K562 (cell line): ENCODE measurements around the gene LYRM1. TPM values are rescaled to one million over a fixed set of nuclear protein-coding genes. Genes with fewer than 3 reads are reported as not detected.

ENCODE experiments used
- ATAC-seq: fragments of 200-7000 bp; cut with Tn5 transposase; 3 replicates; pipeline ENCODE4 v1.9.1; 2020; ENCODE audit warnings: moderate library complexity
- BruUV-seq: library from RNA; stranded (reverse); fragments of 400-500 nt; replicated peaks from 2 replicates; lab custom pipeline; 2021; lab: Mats Ljungman, UMichigan
- CTCF ChIA-PET: fragments of 300-600 bp; formaldehyde crosslinking; extraction: SDS; loops from one replicate; lab custom pipeline; 2021; ENCODE audit warnings: low intra/inter-chr PET ratio; lab: Yijun Ruan, JAX
- POLR2A ChIA-PET: fragments of 300-600, 350-650 bp; sonication (Branson Sonifier 250); formaldehyde crosslinking; extraction: SDS; loops from one replicate; lab custom pipeline; 2021; ENCODE audit warnings: antibody characterized with exemption, inconsistent platforms; lab: Yijun Ruan, JAX
- DNase-seq, 4 experiments: peaks; one replicate each; pipeline versions ENCODE4 v3.0.0 to v3.0.0-alpha.2; 2011 to 2018; ENCODE audit warnings: low spot score in 3 of 4, mixed read lengths in 3 of 4; ENCODE audit errors: extremely low read depth in 1 of 4
- FAIRE-seq: peaks from 2 replicates; lab custom pipeline; 2011; peaks lifted over from hg19 to GRCh38; lab: Jason Lieb, UNC
- H2AFZ ChIP-seq: 2 replicates; pipeline ENCODE4 v1.6.0; 2011; ENCODE audit warnings: low read depth, low read length, control low read depth, inconsistent platforms
- H3K27ac ChIP-seq: fragments of 200-600 bp; 3 replicates; pipeline ENCODE4 v1.8.0; 2011; ENCODE audit warnings: low read depth, mild to moderate bottlenecking, control low read depth, inconsistent platforms, low read length, moderate library complexity, mixed read lengths; ENCODE audit errors: extremely low read depth
- H3K27me3 ChIP-seq, 2 experiments: fragments of 300-600 bp in 1 of 2; 2 replicates in 1 of 2; 3 replicates in 1 of 2; pipeline versions ENCODE4 v1.6.0 to v1.8.0; 2011; ENCODE audit warnings: inconsistent platforms in 2 of 2, low read length in 2 of 2, mild to moderate bottlenecking in 1 of 2, mixed read lengths in 1 of 2, moderate library complexity in 1 of 2; ENCODE audit not compliant: control insufficient read depth in 2 of 2, insufficient read depth in 2 of 2
- H3K36me3 ChIP-seq: fragments of 300-600 bp; 3 replicates; pipeline ENCODE4 v1.8.0; 2011; ENCODE audit warnings: mild to moderate bottlenecking, low read length, inconsistent platforms; ENCODE audit not compliant: control insufficient read depth, insufficient read depth
- H3K4me1 ChIP-seq, 2 experiments: fragments of 200-600 bp in 1 of 2; replicated peaks in 1 of 2; 2 replicates in 1 of 2; 3 replicates in 1 of 2; pipeline versions ENCODE4 v1.5.1 to v1.8.0; 2011; ENCODE audit warnings: inconsistent platforms in 2 of 2, low read length in 2 of 2, mild to moderate bottlenecking in 1 of 2, mixed read lengths in 1 of 2, moderate library complexity in 1 of 2; ENCODE audit not compliant: control insufficient read depth in 2 of 2, insufficient read depth in 2 of 2
- H3K4me2 ChIP-seq: 2 replicates; pipeline ENCODE4 v1.6.1; 2011; ENCODE audit warnings: low read length, control low read depth, inconsistent platforms, mixed read lengths; ENCODE audit not compliant: insufficient read depth
- H3K4me3 ChIP-seq: fragments of 200-600 bp; sonication (generic), shearing (Covaris generic); 2 replicates; pipeline ENCODE4 v1.5.1; 2016; ENCODE audit warnings: control low read depth, inconsistent platforms
- H3K79me2 ChIP-seq: fragments of 200-600 bp; 3 replicates; pipeline ENCODE4 v1.8.0; 2011; ENCODE audit warnings: low read length, inconsistent platforms; ENCODE audit not compliant: control insufficient read depth, insufficient read depth
- H3K9ac ChIP-seq, 2 experiments: 2 replicates each; pipeline versions ENCODE4 v1.6.0 to v1.6.1; 2011; ENCODE audit warnings: low read depth in 2 of 2, low read length in 2 of 2, control low read depth in 1 of 2, inconsistent platforms in 1 of 2, mild to moderate bottlenecking in 1 of 2, mixed read lengths in 1 of 2; ENCODE audit not compliant: insufficient read depth in 1 of 2
- H3K9me1 ChIP-seq: one replicate; pipeline ENCODE4 v1.6.0; 2011; ENCODE audit warnings: inconsistent platforms, mild to moderate bottlenecking, low read length, moderate library complexity; ENCODE audit not compliant: control insufficient read depth, insufficient read depth
- H3K9me3 ChIP-seq: replicated peaks from 2 replicates; pipeline ENCODE4 v1.5.1; 2011; ENCODE audit warnings: low read depth, low read length, inconsistent platforms; ENCODE audit not compliant: control insufficient read depth, insufficient read depth
- H4K20me1 ChIP-seq: replicated peaks from 2 replicates; pipeline ENCODE4 v1.6.1; 2011; ENCODE audit warnings: low read length, inconsistent platforms, mixed read lengths; ENCODE audit not compliant: control insufficient read depth, insufficient read depth
- CBFA2T3 ChIP-seq: fragments of 450-650 bp; IDR thresholded peaks from 2 replicates; pipeline ENCODE4 v1.6.1; 2017
- CHAMP1 ChIP-seq: fragments of 450-650 bp; IDR thresholded peaks from 2 replicates; pipeline ENCODE4 v1.6.1; 2016; ENCODE audit warnings: mild to moderate bottlenecking
- HMBOX1 ChIP-seq: sonication (generic); IDR thresholded peaks from 2 replicates; pipeline ENCODE4 v1.6.1; 2016
- ID3 ChIP-seq, 2 experiments: fragments of 250-450 bp in 1 of 2; fragments of 450-650 bp in 1 of 2; sonication (Bioruptor Pico) in 1 of 2; IDR thresholded peaks; 2 replicates each; pipeline versions ENCODE4 v1.6.1 to v1.8.0; 2016 to 2021; ENCODE audit warnings: mild to moderate bottlenecking in 2 of 2, moderate library complexity in 2 of 2, missing compliant biosample characterization in 1 of 2, missing genetic modification characterization in 1 of 2
- LARP7 ChIP-seq: fragments of 450-650 bp; IDR thresholded peaks from 2 replicates; pipeline ENCODE4 v1.6.1; 2016
- MEIS2 ChIP-seq: fragments of 450-650 bp; IDR thresholded peaks from 2 replicates; pipeline ENCODE4 v1.6.1; 2014; ENCODE audit warnings: mild to moderate bottlenecking; ENCODE audit not compliant: partially characterized antibody
- NR3C1 ChIP-seq: sonication (generic); formaldehyde crosslinking; IDR thresholded peaks from 2 replicates; pipeline ENCODE4 v1.8.1; 2022; ENCODE audit warnings: missing genetic modification reagents
- RBM17 ChIP-seq: fragments of 200-400 bp; formaldehyde crosslinking; IDR thresholded peaks from 2 replicates; pipeline ENCODE4 v1.6.1; 2017; ENCODE audit warnings: low read depth, mild to moderate bottlenecking, low read length, borderline replicate concordance
- SAP30 ChIP-seq: fragments of 200-600 bp; sonication (generic); IDR thresholded peaks from 2 replicates; pipeline ENCODE4 v1.6.1; 2012; ENCODE audit warnings: borderline replicate concordance, low read depth, mild to moderate bottlenecking, moderate library complexity, low read length, control low read depth, inconsistent platforms; ENCODE audit not compliant: insufficient read depth, poor library complexity, severe bottlenecking
- SMARCE1 ChIP-seq: fragments of 450-650 bp; IDR thresholded peaks from 2 replicates; pipeline ENCODE4 v1.7.1; 2016; ENCODE audit warnings: mild to moderate bottlenecking
- ZNF12 ChIP-seq: sonication (generic); formaldehyde crosslinking; IDR thresholded peaks from 2 replicates; pipeline ENCODE4 v1.4.0; 2020; ENCODE audit warnings: mild to moderate bottlenecking, missing genetic modification reagents
- ZNF232 ChIP-seq: sonication (generic); formaldehyde crosslinking; IDR thresholded peaks from 2 replicates; pipeline ENCODE4 v1.8.0; 2022; ENCODE audit warnings: mild to moderate bottlenecking, missing genetic modification reagents
- WGBS: fragments of 100-300 bp; shearing (Covaris generic); methylation state at CpG from one replicate; pipeline ENCODE4 v1.1.6; 2016; ENCODE audit warnings: low coverage, mixed read lengths; ENCODE audit not compliant: insufficient coverage; ENCODE audit errors: missing lambda C conversion rate; 5-methylcytosine and 5-hydroxymethylcytosine counted together
- in situ Hi-C: fragments of 300-500 bp; cut with MboI; formaldehyde crosslinking; loops from 4 replicates; pipeline ENCODE4 v1.15.0; 2018; ENCODE audit warnings: inconsistent platforms, mixed read lengths
- intact Hi-C: fragments of 100-400 bp; cut with micrococcal nuclease; formaldehyde crosslinking; loops from 2 replicates; pipeline ENCODE4 v1.14.2; 2022
- polyA plus RNA-seq, 8 experiments: library from polyadenylated mRNA; depleted of rRNA in 4 of 8; stranded (reverse) in 5 of 8; unstranded in 3 of 8; fragments of >200 nt; fragmentation: Nextera tagmentation in 2 of 8; fragmentation: Illumina TruSeq in 1 of 8; extraction: Ambion mirVana in 2 of 8; extraction: Trizol in 1 of 8; gene quantifications; 2 replicates each; pipeline versions ENCODE4 v1.2.1 to v1.2.3, GENCODE V29; 2011 to 2014; ENCODE audit warnings: inconsistent platforms in 1 of 8, missing spikeins in 1 of 8
- total RNA-seq, 7 experiments: library from RNA; depleted of rRNA in 6 of 7; stranded (reverse); fragments of >200 nt in 6 of 7; fragmentation: Illumina TruSeq in 2 of 7; extraction: Trizol in 2 of 7; gene quantifications; 2 replicates each; pipeline versions ENCODE4 v1.2.1 to v1.2.3, GENCODE V29; 2011 to 2021; ENCODE audit warnings: low replicate concordance in 1 of 7

The LYRM1 gene
- total and polyA plus RNA-seq, 9 of the 15 experiments (the other 6 are each of a cell fraction or from before 2014, with no cell fraction given): 17.5 to 44.1 (median 32.7) TPM

DNA sequence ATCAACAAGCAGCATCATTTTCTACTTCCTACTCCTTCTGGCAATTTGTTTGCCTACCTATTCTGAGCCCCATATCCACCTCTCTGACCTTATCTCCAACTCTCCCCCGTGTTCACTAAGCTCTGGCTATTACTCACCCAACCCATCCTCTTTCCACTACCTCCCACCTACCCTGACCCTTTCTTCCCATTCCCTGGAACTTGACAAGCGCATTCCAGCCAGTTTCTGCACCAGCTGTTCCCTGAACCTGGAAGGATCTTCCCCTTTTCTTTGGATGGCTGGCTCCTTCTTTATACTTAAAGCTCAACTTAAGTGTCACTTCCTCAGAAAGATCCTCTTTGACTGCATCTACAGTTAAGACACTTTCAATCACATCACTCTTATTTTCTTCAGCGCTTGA is 2.6 kb upstream of the LYRM1 start (continued):
- TF ChIP-seq HMBOX1 (0 out of 2 replicates have a peak, but pooled peaks have one; percentile 14), CBFA2T3 (peak; percentile 45; the same call in 1 of the 2 replicates), LARP7 (no peak), SMARCE1 (peak; percentile 75)

GRCh38 chr16:20899071-20899470 is 1.5 kb upstream of the LYRM1 start:
- H2AFZ ChIP-seq: 0 out of 2 replicates have a peak overlapping the region, but pooled peaks have one; percentile 92

More at GRCh38 chr16:20899071-20899470, 1.5 kb upstream of the LYRM1 start:
- Histone ChIP-seq H3K4me1 (peaks cover 24 to 37% of the 10 kb centered on the region in 2 experiments), H3K9ac (peak overlapping the region in 1 of 2 experiments; percentile 60; a peak in 2 of 4 replicates), H3K4me3 (peak overlapping the region; percentile 85), H3K27me3 (no peaks in the 10 kb centered on the region), H3K79me2 (peaks cover 44% of the 10 kb centered on the region), H3K9me1 (no peaks in the 10 kb centered on the region), H3K9me3 (no peaks in the 10 kb centered on the region), H3K4me2 (peak overlapping the region; percentile 88), H4K20me1 (no peaks in the 10 kb centered on the region), H3K27ac (no peak overlapping the region; the same call in 2 of the 3 replicates), H3K36me3 (peaks cover 18% of the 10 kb centered on the region; the same call in 1 of the 3 replicates)
- FAIRE-seq (no peak), ATAC-seq (no peak), DNase-seq (no peak)
- no TSS peak for BruUV-seq
- WGBS: 15% methylated on average over 5 of the region's 5 CpGs
- in situ Hi-C loops (no loop called here), intact Hi-C loops (no loop called here)
- CTCF ChIA-PET: no interaction called here
- no peak for TF ChIP-seq ZNF232 (CRISPR knock-in tag)
- TF ChIP-seq CHAMP1: no peak
- TF ChIP-seq RBM17: no peak
- peak; percentile 12 for TF ChIP-seq MEIS2
- TF ChIP-seq NR3C1 (CRISPR knock-in tag): no peak
- TF ChIP-seq ID3 (CRISPR knock-in tag; IDR thresholded peaks at IDR 0.05): no peak
- no peak for TF ChIP-seq ID3 (tag; IDR thresholded peaks at IDR 0.05)
- TF ChIP-seq ZNF12 (CRISPR knock-in tag): no peak
- TF ChIP-seq SAP30: peak; percentile 6
- POLR2A ChIA-PET: interaction anchor here (1.0 to 2.5 kb wide), 2 partner anchors 10 to 15 kb away, joined by 3 to 19 read pairs; no protein-coding TSS in a partner anchor
